ENCODE measurements around the gene FADS2. TPM values are rescaled to one million over a fixed set of nuclear protein-coding genes. Genes with fewer than 3 reads are reported as not detected.

The FADS2 gene
- total RNA-seq, 1 experiment from 2014 or later = 17.1 TPM

- DNase-seq (ENCODE audit: low read depth, low spot score) = peak; percentile 43
- peak overlapping the region in 1 of 2 experiments; percentile 43; a peak in 2 of 4 replicates for H3K4me3 ChIP-seq (replicated peaks in 1 of 2; ENCODE audit: low read depth in 1 of 2, low read length in 2 of 2)
- no peak overlapping the region; the same call in 1 of the 2 replicates for H3K9ac ChIP-seq (ENCODE audit: low read length)
- TF ChIP-seq REST (IDR thresholded peaks at IDR 0.05; ENCODE audit: low read depth) (no peak), ZNF274 (IDR thresholded peaks at IDR 0.05; ENCODE audit: low read depth, low read length) (no peak), SP1 (IDR thresholded peaks at IDR 0.05; ENCODE audit: low read depth) (no peak), POLR2AphosphoS5 (IDR thresholded peaks at IDR 0.05; ENCODE audit: low read depth, low read length) (0 out of 2 replicates have a peak, but pooled peaks have one; percentile 18), CBX3 (IDR thresholded peaks at IDR 0.05; ENCODE audit: low read depth) (no peak), RAD21 (IDR thresholded peaks at IDR 0.05; ENCODE audit: low read depth) (no peak)
- intact Hi-C loops (cut with micrococcal nuclease) = no loop called here
- H2AFZ ChIP-seq (ENCODE audit: low read depth, low read length, poor library complexity, severe bottlenecking) = peak overlapping the region; percentile 85
- RAD21 ChIA-PET (ENCODE audit: low non-redundant PET in 1 of 2, low total read pairs in 2 of 2, uncharacterized antibody in 2 of 2, unreplicated experiment in 2 of 2) = no interaction called here
- no peaks in the 10 kb centered on the region for H3K79me2 ChIP-seq (ENCODE audit: insufficient read depth, low read length)
- peaks cover 11 to 17% of the 10 kb centered on the region in 2 experiments for H3K4me1 ChIP-seq (ENCODE audit: control insufficient read depth in 1 of 2, insufficient read depth in 2 of 2, low read length in 2 of 2)
- no peaks in the 10 kb centered on the region for H3K9me2 ChIP-seq (ENCODE audit: insufficient read depth)
- H3K27me3 ChIP-seq (ENCODE audit: insufficient read depth, low read length) = no peaks in the 10 kb centered on the region
- H3K36me3 ChIP-seq (ENCODE audit: control insufficient read depth in 1 of 2, insufficient read depth in 2 of 2, low read length in 2 of 2) = no peaks in the 10 kb centered on the region
- H3K4me2 ChIP-seq (ENCODE audit: low read length) = peak overlapping the region; percentile 74
- ATAC-seq = peak; percentile 91
- no peaks in the 10 kb centered on the region for H3K9me3 ChIP-seq (ENCODE audit: control insufficient read depth in 1 of 2, insufficient read depth in 1 of 2, low read depth in 1 of 2, low read length in 2 of 2)
- H3K27ac ChIP-seq (ENCODE audit: low read depth, low read length) = peak overlapping the region; percentile 43; the same call in 1 of the 2 replicates
- POLR2A ChIA-PET = no interaction called here
- CTCF ChIA-PET = interaction anchor here (0.7 to 1.0 kb wide), 2 partner anchors 45 to 248 kb away, joined by 3 read pairs; no protein-coding TSS in a partner anchor
- no peaks in the 10 kb centered on the region for H4K20me1 ChIP-seq (ENCODE audit: insufficient read depth)
- BruUV-seq (replicated peaks) = no TSS peak
Measured at GRCh38 chr11:61860054-61860903, 32.2 kb downstream of the FADS2 start.

All from HCT116 (cell line).